ENCODE data around the gene SMCR8. TPM values are rescaled to one million over a fixed set of nuclear protein-coding genes. Genes with fewer than 3 reads are reported as not detected.

Gene SMCR8
- total and polyA plus RNA-seq, 9 of the 15 experiments (the other 6 are each of a cell fraction or from before 2014, with no cell fraction given), result 0.25 to 8.8 (median 4.9) TPM

- TF ChIP-seq, protein P1, sequence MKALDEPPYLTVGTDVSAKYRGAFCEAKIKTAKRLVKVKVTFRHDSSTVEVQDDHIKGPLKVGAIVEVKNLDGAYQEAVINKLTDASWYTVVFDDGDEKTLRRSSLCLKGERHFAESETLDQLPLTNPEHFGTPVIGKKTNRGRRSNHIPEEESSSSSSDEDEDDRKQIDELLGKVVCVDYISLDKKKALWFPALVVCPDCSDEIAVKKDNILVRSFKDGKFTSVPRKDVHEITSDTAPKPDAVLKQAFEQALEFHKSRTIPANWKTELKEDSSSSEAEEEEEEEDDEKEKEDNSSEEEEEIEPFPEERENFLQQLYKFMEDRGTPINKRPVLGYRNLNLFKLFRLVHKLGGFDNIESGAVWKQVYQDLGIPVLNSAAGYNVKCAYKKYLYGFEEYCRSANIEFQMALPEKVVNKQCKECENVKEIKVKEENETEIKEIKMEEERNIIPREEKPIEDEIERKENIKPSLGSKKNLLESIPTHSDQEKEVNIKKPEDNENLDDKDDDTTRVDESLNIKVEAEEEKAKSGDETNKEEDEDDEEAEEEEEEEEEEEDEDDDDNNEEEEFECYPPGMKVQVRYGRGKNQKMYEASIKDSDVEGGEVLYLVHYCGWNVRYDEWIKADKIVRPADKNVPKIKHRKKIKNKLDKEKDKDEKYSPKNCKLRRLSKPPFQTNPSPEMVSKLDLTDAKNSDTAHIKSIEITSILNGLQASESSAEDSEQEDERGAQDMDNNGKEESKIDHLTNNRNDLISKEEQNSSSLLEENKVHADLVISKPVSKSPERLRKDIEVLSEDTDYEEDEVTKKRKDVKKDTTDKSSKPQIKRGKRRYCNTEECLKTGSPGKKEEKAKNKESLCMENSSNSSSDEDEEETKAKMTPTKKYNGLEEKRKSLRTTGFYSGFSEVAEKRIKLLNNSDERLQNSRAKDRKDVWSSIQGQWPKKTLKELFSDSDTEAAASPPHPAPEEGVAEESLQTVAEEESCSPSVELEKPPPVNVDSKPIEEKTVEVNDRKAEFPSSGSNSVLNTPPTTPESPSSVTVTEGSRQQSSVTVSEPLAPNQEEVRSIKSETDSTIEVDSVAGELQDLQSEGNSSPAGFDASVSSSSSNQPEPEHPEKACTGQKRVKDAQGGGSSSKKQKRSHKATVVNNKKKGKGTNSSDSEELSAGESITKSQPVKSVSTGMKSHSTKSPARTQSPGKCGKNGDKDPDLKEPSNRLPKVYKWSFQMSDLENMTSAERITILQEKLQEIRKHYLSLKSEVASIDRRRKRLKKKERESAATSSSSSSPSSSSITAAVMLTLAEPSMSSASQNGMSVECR (CRISPR knock-in tag; IDR thresholded peaks at IDR 0.05), result peak; percentile 85
- TF ChIP-seq ZNF354B (CRISPR knock-in tag; IDR thresholded peaks at IDR 0.05) (no peak), HDAC1 (IDR thresholded peaks at IDR 0.05) (peak in 1 of 2 experiments; percentile 92; a peak in 3 of 4 replicates), YY1 (IDR thresholded peaks at IDR 0.05; ENCODE audit: borderline replicate concordance in 1 of 3, control insufficient read depth in 1 of 3, extremely low read depth in 1 of 3, insufficient read depth in 3 of 3, insufficient read length in 1 of 3, insufficient replicate concordance in 2 of 3, low read depth in 1 of 3, low read length in 2 of 3) (peak; percentile 84 to 98 (median 95)), HNRNPL (IDR thresholded peaks at IDR 0.05; ENCODE audit: low read depth, low read length) (no peak), GABPA (tag; conservative IDR thresholded peaks at IDR 0.05; ENCODE audit: low read depth) (peak; percentile 95), RCOR1 (IDR thresholded peaks at IDR 0.05; ENCODE audit: borderline replicate concordance in 1 of 2, low read depth in 2 of 2, low read length in 2 of 2) (0 out of 4 replicates have a peak, but pooled peaks of 1 of the 2 experiments have one; percentile 8), ZBTB8A (IDR thresholded peaks at IDR 0.05; ENCODE audit: partially characterized antibody) (no peak)
- TF ChIP-seq, protein P2, sequence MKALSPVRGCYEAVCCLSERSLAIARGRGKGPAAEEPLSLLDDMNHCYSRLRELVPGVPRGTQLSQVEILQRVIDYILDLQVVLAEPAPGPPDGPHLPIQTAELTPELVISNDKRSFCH (CRISPR knock-in tag; IDR thresholded peaks at IDR 0.05), result no peak
- TF ChIP-seq, protein P2 (tag; IDR thresholded peaks at IDR 0.05), result no peak
- TF ChIP-seq, protein P3, sequence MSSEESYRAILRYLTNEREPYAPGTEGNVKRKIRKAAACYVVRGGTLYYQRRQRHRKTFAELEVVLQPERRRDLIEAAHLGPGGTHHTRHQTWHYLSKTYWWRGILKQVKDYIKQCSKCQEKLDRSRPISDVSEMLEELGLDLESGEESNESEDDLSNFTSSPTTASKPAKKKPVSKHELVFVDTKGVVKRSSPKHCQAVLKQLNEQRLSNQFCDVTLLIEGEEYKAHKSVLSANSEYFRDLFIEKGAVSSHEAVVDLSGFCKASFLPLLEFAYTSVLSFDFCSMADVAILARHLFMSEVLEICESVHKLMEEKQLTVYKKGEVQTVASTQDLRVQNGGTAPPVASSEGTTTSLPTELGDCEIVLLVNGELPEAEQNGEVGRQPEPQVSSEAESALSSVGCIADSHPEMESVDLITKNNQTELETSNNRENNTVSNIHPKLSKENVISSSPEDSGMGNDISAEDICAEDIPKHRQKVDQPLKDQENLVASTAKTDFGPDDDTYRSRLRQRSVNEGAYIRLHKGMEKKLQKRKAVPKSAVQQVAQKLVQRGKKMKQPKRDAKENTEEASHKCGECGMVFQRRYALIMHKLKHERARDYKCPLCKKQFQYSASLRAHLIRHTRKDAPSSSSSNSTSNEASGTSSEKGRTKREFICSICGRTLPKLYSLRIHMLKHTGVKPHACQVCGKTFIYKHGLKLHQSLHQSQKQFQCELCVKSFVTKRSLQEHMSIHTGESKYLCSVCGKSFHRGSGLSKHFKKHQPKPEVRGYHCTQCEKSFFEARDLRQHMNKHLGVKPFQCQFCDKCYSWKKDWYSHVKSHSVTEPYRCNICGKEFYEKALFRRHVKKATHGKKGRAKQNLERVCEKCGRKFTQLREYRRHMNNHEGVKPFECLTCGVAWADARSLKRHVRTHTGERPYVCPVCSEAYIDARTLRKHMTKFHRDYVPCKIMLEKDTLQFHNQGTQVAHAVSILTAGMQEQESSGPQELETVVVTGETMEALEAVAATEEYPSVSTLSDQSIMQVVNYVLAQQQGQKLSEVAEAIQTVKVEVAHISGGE (CRISPR knock-in tag; IDR thresholded peaks at IDR 0.05), result peak in 1 of 3 experiments; percentile 89; a peak in 2 of 6 replicates
- TF ChIP-seq, protein P4, sequence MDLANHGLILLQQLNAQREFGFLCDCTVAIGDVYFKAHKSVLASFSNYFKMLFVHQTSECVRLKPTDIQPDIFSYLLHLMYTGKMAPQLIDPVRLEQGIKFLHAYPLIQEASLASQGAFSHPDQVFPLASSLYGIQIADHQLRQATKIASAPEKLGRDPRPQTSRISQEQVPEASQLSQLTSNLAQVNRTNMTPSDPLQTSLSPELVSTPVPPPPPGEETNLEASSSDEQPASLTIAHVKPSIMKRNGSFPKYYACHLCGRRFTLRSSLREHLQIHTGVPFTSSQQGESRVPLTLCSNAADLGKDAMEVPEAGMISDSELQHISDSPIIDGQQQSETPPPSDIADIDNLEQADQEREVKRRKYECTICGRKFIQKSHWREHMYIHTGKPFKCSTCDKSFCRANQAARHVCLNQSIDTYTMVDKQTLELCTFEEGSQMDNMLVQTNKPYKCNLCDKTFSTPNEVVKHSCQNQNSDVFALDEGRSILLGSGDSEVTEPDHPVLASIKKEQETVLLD (IDR thresholded peaks at IDR 0.05), result no peak
These were observed at the start of gene SMCR8, which contains the start of gene TOP3A (continued) for GRCh38 chr17:18314731-18315561.

All from K562 (cell line).